ENCODE data around the gene TNS2. TPM values are rescaled to one million over a fixed set of nuclear protein-coding genes. Genes with fewer than 3 reads are reported as not detected.
A peak's percentile ranks its signal among the peaks of the same experiment; 100 is the strongest.

TNS2 gene
- total RNA-seq, 1 donor from 2014 or later: 116 TPM

DNA sequence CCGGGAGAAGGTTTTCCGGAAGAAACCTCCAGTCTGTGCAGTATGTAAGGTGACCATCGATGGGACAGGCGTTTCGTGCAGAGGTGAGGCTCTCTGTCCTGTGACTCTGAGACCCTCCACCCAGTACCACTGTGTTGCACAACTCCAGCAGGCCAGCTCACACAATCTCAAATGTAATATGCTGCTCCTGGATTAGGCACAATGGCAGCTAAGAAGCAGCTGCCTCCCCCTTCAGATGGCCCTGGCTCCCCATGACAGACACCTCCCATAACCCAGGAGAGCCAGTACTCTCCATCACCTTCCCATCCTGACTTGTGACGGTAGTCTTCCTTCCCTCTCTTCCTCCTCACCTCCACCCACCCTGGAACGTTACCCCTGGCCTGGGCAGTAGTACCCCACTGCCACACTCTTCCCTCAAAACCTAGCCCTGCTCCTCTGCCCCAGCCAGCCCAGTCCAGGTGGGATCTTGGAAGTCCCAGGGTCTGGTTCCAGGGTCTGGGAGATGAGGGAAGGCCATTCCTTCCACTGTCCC, 2.1 kb downstream of the TNS2 start:
- no peak for DNase-seq (ENCODE audit: extremely low spot score, unreplicated experiment)
- Mint-ChIP-seq H3K4me1 (ENCODE audit: unreplicated experiment) (peaks cover 72% of the 10 kb centered on the region), H3K27me3 (ENCODE audit: unreplicated experiment) (no peaks in the 10 kb centered on the region), H3K27ac (ENCODE audit: unreplicated experiment) (peak overlapping the region; percentile 98), H3K36me3 (ENCODE audit: unreplicated experiment) (peaks cover 8% of the 10 kb centered on the region), H3K4me3 (ENCODE audit: unreplicated experiment) (peak overlapping the region; percentile 83), H3K9me3 (ENCODE audit: unreplicated experiment) (no peaks in the 10 kb centered on the region)
- TF ChIP-seq, protein P1, sequence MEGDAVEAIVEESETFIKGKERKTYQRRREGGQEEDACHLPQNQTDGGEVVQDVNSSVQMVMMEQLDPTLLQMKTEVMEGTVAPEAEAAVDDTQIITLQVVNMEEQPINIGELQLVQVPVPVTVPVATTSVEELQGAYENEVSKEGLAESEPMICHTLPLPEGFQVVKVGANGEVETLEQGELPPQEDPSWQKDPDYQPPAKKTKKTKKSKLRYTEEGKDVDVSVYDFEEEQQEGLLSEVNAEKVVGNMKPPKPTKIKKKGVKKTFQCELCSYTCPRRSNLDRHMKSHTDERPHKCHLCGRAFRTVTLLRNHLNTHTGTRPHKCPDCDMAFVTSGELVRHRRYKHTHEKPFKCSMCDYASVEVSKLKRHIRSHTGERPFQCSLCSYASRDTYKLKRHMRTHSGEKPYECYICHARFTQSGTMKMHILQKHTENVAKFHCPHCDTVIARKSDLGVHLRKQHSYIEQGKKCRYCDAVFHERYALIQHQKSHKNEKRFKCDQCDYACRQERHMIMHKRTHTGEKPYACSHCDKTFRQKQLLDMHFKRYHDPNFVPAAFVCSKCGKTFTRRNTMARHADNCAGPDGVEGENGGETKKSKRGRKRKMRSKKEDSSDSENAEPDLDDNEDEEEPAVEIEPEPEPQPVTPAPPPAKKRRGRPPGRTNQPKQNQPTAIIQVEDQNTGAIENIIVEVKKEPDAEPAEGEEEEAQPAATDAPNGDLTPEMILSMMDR (IDR thresholded peaks at IDR 0.05): no peak

DNA sequence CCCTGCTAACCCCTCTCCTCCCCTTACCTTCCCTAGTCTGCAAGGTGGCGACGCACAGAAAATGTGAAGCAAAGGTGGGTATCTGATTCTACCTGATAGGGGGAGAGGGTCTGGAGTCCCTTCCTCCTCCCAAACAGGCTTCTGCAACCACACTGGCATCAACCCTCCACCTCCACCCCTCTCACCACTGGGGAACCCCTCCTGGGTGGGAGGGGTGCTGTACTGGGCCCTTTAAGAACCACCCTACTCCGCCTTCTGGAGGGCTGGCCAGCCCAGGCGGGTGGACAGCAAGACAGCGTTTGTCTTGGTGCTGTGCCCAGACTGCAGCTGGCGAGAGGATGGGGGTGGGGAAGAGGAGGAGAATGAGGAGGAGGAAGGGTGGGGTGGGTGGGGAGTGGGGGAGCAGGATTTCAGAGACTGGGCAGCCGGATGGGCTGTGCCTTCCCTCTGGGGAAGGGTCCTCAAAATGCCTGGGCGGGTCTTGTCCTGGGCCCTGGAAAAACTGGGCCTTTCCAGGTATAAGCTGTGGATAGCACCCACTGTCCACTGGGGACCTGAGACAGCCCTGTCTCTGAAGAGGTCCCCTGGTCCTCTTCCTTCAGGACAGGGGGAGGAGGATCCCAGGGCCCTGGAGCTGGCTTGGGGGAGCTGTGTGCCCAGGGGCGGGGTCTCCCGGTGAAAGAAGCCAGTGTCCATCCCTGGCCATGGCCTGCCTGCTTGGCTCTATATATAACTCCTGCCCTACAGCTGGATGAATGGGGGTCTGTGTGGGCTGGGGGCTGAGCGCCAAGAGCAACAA, 2.8 kb downstream of the TNS2 start:
- Mint-ChIP-seq H3K9me3 (ENCODE audit: unreplicated experiment) (no peaks in the 10 kb centered on the region), H3K4me1 (ENCODE audit: unreplicated experiment) (peaks cover 73% of the 10 kb centered on the region), H3K36me3 (ENCODE audit: unreplicated experiment) (peaks cover 11% of the 10 kb centered on the region), H3K27ac (ENCODE audit: unreplicated experiment) (peak overlapping the region; percentile 98), H3K4me3 (ENCODE audit: unreplicated experiment) (peak overlapping the region; percentile 83), H3K27me3 (ENCODE audit: unreplicated experiment) (no peaks in the 10 kb centered on the region)
- peak; percentile 91 for DNase-seq (ENCODE audit: extremely low spot score, unreplicated experiment)
- TF ChIP-seq, protein P1 (IDR thresholded peaks at IDR 0.05): no peak

DNA sequence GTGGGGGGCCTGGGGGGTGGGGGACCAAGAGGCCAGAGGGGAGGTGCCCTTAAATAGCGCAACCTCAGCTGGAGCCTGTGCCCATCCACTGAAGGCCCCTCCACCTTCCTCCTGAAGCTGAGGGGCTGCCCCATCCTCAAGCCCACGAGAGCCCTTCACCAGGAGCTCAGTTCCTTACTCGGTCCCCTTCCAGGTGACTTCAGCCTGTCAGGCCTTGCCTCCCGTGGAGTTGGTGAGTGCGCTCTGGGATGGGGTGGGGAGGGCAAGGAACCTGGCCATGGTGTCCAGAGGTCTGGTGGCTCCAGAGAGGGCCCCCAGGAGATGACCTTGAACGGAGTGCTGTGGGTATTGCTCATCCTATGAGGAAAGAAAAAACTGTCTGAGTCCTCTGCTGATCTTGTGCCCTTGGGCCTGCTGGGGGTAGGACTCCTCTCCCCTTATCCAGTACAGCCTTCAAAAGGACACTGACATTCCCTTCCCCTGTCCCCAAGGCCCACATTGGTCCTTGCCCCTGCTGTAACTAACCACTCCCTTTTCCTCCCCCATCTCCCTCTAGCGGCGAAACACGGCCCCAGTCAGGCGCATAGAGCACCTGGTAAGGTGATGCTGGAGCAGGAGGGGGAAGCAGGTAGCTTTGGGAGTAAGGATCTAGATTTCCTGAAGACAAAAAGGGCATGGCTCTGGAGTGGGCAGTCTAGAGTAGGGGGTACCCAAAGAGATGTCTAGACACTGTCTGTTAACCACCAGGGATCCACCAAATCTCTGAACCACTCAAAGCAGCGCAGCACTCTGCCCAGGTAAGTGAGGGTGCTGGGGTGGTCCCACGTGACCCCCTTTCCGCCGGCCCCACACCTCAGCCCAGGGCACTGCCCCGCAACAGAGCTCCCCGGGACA, 3.6 kb downstream of the TNS2 start:
- Mint-ChIP-seq H3K4me3 (ENCODE audit: unreplicated experiment) (peak overlapping the region; percentile 81), H3K36me3 (ENCODE audit: unreplicated experiment) (peaks cover 15% of the 10 kb centered on the region), H3K27me3 (ENCODE audit: unreplicated experiment) (no peaks in the 10 kb centered on the region), H3K27ac (ENCODE audit: unreplicated experiment) (peak overlapping the region; percentile 98), H3K4me1 (ENCODE audit: unreplicated experiment) (peaks cover 68% of the 10 kb centered on the region), H3K9me3 (ENCODE audit: unreplicated experiment) (no peaks in the 10 kb centered on the region)
- DNase-seq (ENCODE audit: extremely low spot score, unreplicated experiment): no peak
- TF ChIP-seq, protein P1 (IDR thresholded peaks at IDR 0.05): peak; percentile 56

DNA sequence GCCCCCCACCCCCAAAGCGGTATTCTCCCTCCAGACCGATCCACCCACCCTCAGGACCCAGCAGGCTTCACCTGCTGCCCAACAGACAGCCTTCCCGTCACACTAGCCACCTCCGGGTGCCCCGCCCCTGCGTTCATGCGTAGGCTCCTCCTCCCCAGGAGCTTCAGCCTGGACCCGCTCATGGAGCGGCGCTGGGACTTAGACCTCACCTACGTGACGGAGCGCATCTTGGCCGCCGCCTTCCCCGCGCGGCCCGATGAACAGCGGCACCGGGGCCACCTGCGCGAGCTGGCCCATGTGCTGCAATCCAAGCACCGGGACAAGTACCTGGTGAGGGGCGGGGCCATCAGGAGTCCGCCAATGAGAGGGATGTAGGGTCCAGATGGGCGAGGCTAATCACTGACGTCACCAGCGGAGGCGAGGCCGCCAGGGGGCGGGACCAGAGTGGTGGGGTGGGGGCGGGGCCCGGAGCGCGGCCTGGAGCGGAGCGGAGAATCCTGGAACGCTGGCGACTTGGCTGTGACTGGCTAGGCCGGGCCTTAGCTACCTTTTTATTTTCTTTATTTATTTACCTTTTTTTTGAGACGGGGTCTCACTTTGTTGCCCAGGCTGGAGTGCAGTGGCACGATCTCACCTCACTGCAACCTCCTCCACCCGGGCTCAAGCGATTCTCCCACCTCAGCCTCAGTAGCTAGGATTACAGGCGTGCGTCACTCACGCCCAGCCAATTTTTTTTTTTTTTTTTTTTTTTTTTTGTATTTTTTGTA, 4.4 kb downstream of the TNS2 start:
- TF ChIP-seq, protein P1 (IDR thresholded peaks at IDR 0.05): no peak
- H3K36me3 Mint-ChIP-seq (ENCODE audit: unreplicated experiment): peaks cover 15% of the 10 kb centered on the region
- H3K27ac Mint-ChIP-seq (ENCODE audit: unreplicated experiment): peak overlapping the region; percentile 98
- H3K4me1 Mint-ChIP-seq (ENCODE audit: unreplicated experiment): peaks cover 60% of the 10 kb centered on the region
- H3K4me3 Mint-ChIP-seq (ENCODE audit: unreplicated experiment): peak overlapping the region; percentile 81
- no peaks in the 10 kb centered on the region for H3K27me3 Mint-ChIP-seq (ENCODE audit: unreplicated experiment)
- no peaks in the 10 kb centered on the region for H3K9me3 Mint-ChIP-seq (ENCODE audit: unreplicated experiment)
- peak; percentile 91 for DNase-seq (ENCODE audit: extremely low spot score, unreplicated experiment)
